Lower lobe of right lung (tissue), 2 donors: ENCODE measurements around the gene UNC119B. TPM values are rescaled to one million over a fixed set of nuclear protein-coding genes. Genes with fewer than 3 reads are reported as not detected.

Experiments
- ATAC-seq, 2 donors: fragments of 200-7000 bp; cut with Tn5 transposase; one replicate each; pipeline ENCODE4 v1.9.1; 2020 to 2022; ENCODE audit warnings: mild to moderate bottlenecking in 2 of 2, moderate library complexity in 2 of 2
- DNase-seq: peaks from one replicate; pipeline ENCODE4 v3.0.0-alpha.2; 2020
- H3K27ac ChIP-seq: fragments of 200-600 bp; one replicate; pipeline ENCODE4 v1.8.0; 2022
- H3K27me3 ChIP-seq: fragments of 200-600 bp; one replicate; pipeline ENCODE4 v1.8.0; 2022; ENCODE audit warnings: low read depth
- H3K36me3 ChIP-seq: fragments of 200-600 bp; one replicate; pipeline ENCODE4 v1.8.0; 2022; ENCODE audit warnings: mild to moderate bottlenecking
- H3K4me1 ChIP-seq: fragments of 200-600 bp; one replicate; pipeline ENCODE4 v1.8.0; 2022
- H3K4me3 ChIP-seq: fragments of 200-600 bp; one replicate; pipeline ENCODE4 v1.8.0; 2022; ENCODE audit warnings: mild to moderate bottlenecking
- H3K9me3 ChIP-seq: fragments of 200-600 bp; one replicate; pipeline ENCODE4 v1.8.0; 2022
- intact Hi-C: fragments of 100-400 bp; cut with DNase I; formaldehyde crosslinking; loops from one replicate; pipeline ENCODE4 v1.11.0; 2022
- long read RNA-seq: library from polyadenylated mRNA; unstranded; transcript quantifications from one replicate; pipeline ENCODE4 v2.0.0, GENCODE V29; 2021
- total RNA-seq: library from RNA; stranded (reverse); fragmentation: NEBNext Ultra II Directional; extraction: Animal tissue kit (Norgen Biotek cat#: 25700); gene quantifications from one replicate; pipeline ENCODE4 v1.2.1, GENCODE V29; 2021
- TF ChIP-seq, protein P1 (sequence below): fragments of 200-600 bp; IDR thresholded peaks from one replicate; pipeline ENCODE4 v1.8.0; 2022; ENCODE audit warnings: antibody characterized with exemption, mild to moderate bottlenecking
- donor health status: DM: no; HTN: yes; CAD: no; lungs with severe emphysema.

Gene UNC119B
- 27.1 TPM for total RNA-seq
- long read RNA-seq, full-length matches to known transcripts: 5 of 5 reads
- long read RNA-seq, partial matches to known transcripts: 0 of 5 reads
- long read RNA-seq, other reads (novel, unspliced or antisense): 0 of 5 reads

DNA sequence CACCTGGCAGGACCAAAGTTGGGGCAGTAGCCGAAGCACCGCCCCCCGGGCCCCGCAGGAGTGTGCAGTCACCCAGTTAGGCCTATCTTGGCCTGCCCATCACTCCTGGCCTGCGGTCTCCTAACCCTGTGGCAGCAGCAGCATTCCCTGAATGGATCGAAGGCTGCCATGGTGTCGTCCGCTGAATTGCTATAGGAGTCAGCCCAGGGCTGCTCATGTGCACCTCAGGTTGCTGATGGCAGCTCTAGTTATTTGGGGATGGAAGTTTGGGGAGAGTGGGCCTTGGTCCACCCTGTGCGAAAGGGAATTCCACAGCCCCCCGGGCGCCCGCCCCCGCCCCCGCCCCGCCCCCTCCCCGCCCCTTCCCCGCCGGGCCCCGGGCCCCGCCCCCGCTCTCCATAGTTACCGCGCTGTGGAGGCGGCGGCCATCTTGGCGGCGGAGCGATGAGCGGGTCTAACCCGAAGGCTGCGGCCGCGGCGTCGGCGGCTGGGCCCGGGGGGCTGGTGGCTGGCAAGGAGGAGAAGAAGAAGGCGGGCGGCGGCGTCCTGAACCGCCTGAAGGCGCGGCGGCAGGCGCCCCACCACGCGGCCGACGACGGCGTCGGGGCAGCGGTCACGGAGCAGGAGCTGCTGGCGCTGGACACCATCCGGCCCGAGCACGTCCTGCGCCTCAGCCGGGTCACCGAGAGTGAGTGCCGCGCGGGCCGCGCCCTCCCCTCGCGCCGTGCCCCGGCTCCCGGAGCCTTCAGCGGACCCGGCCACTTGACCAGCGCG is at the start of gene UNC119B:
TSS of gene UNC119B (plus strand) at position 428 of the 774 bp plus-strand sequence. CDS start at position 445, 17 bp downstream.
- TF ChIP-seq, protein P1, sequence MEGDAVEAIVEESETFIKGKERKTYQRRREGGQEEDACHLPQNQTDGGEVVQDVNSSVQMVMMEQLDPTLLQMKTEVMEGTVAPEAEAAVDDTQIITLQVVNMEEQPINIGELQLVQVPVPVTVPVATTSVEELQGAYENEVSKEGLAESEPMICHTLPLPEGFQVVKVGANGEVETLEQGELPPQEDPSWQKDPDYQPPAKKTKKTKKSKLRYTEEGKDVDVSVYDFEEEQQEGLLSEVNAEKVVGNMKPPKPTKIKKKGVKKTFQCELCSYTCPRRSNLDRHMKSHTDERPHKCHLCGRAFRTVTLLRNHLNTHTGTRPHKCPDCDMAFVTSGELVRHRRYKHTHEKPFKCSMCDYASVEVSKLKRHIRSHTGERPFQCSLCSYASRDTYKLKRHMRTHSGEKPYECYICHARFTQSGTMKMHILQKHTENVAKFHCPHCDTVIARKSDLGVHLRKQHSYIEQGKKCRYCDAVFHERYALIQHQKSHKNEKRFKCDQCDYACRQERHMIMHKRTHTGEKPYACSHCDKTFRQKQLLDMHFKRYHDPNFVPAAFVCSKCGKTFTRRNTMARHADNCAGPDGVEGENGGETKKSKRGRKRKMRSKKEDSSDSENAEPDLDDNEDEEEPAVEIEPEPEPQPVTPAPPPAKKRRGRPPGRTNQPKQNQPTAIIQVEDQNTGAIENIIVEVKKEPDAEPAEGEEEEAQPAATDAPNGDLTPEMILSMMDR: no peak
- peaks cover 35% of the 10 kb centered on the region for H3K4me1 ChIP-seq
- intact Hi-C loops: loop anchor here (10.0 kb wide), 1 partner anchor 125 kb away; the partner anchor contains the start of gene POP5

DNA sequence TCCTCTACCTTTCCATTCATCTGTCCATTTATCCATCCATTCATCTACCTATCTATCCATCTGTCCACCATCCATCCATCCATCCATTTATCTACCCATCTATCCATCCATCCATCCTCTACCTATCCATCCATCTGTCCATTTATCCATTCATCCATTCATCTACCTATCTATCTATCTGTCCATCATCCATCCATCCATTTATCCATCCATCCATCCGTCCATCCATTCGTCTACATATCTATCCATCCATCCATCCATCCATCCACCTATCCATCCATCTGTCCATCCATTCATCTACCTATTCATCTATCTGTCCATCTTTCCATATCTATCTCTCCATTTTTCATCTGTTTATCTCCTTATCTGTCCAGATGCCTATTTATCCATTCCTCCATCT is 48.8 kb upstream of the UNC119B start:
- ATAC-seq (no peak), DNase-seq (no peak)
- no peaks in the 10 kb centered on the region for H3K36me3 ChIP-seq
- intact Hi-C loops: no loop called here
- H3K4me3 ChIP-seq: no peak overlapping the region
- no peaks in the 10 kb centered on the region for H3K9me3 ChIP-seq
- no peaks in the 10 kb centered on the region for H3K27me3 ChIP-seq
- H3K27ac ChIP-seq: no peak overlapping the region
- H3K4me1 ChIP-seq: no peaks in the 10 kb centered on the region
- TF ChIP-seq, protein P1: no peak

More for the DNA sequence above, at the start of gene UNC119B:
- peak; percentile 92 to 94 for ATAC-seq
- peak within 1 kb of the TSS; percentile 93 for H3K4me3 ChIP-seq
- peak within 1 kb of the TSS; percentile 92 for H3K27ac ChIP-seq
- peaks cover 22% of the 10 kb centered on the region for H3K36me3 ChIP-seq
- H3K9me3 ChIP-seq: no peaks in the 10 kb centered on the region
- no peaks in the 10 kb centered on the region for H3K27me3 ChIP-seq
- peak; percentile 85 for DNase-seq

DNA sequence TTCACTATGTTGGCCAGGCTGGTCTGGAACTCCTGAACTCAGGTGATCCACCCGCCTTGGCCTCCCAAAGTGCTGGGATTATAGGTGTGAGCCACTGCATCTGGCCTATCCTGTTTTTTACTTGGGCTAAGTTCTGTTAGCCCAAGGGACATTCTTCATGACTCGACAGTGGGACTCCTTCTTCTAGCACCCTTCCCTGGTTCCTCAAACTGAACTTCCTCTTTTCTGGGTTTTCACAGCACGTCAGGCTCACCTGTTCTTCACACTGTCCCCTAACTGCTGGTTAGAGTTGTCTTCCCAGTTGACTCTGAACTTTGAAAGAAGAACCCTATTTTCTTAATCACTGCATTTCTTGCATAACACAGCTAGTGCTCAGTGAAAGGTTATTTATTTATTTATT is 47.4 kb upstream of the UNC119B start:
- H3K4me1 ChIP-seq: no peaks in the 10 kb centered on the region
- H3K9me3 ChIP-seq: no peaks in the 10 kb centered on the region
- no peaks in the 10 kb centered on the region for H3K36me3 ChIP-seq
- H3K27ac ChIP-seq: no peak overlapping the region
- intact Hi-C loops: no loop called here
- no peaks in the 10 kb centered on the region for H3K27me3 ChIP-seq
- TF ChIP-seq, protein P1: no peak
- ATAC-seq (no peak), DNase-seq (no peak)
- no peak overlapping the region for H3K4me3 ChIP-seq

DNA sequence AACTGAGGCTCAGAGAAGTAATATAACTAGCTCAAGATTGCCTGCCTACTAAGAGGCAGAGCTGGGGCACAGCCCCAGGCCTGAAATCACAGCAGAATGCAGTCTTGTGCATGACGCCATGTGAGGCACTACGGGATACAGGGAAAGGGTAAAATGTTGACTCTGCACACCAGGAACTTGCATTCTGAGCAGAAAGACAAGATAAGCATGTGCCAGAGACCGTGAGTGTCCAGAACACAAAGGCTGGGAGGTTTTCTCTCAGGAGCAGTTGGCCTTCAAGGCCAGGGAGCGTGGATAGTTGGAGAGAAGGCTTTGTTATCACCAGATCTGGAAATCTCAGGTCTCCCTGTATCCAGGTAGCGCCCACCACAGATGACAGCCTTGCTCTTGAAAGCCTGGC is 46.5 kb upstream of the UNC119B start:
- intact Hi-C loops: no loop called here
- Histone ChIP-seq H3K4me3 (no peak overlapping the region), H3K27ac (no peak overlapping the region), H3K4me1 (no peaks in the 10 kb centered on the region), H3K27me3 (no peaks in the 10 kb centered on the region), H3K36me3 (no peaks in the 10 kb centered on the region), H3K9me3 (no peaks in the 10 kb centered on the region)
- TF ChIP-seq, protein P1: no peak
- ATAC-seq: no peak
- DNase-seq: no peak

DNA sequence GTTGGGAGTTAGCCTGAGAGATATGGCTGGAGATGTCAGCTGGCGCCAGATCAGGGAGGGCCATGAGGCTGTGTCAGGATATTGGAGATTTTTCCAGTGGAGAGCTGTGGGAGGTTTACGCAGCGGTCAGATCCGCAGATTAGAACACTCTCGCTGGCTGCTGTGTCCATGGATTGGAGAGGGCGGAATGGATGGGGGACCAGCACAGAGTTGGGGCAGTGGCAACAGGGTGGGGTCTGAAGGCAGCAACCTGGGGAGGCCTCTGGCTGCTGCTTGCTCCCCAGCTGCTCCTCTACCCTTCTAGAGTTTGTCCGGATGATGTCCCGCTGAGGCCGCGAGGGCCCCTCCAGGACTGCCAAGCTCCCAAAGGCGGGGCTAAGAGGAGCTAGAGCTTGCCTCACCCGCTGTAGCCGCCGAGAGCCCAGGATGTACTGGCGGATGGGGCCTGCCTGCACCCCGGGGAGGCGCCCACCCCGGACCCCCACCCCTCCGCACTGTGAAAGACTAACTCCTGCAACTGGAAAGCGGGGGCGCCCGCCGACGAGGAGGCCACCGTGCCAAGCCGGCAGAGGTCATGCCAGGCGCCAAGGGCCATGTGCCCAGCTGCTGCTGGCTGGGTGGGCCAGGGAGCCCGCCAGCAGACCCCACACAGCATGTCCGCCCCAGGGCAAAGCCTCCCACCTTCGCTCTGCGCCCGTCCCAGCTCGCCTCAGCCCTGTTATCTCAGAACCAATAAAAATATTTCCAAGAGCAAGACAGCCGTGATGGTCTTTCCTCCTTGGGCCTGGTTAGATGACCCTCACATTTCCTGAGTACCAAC is 43.5 kb upstream of the UNC119B start:
- Histone ChIP-seq H3K4me3 (no peak overlapping the region), H3K4me1 (no peaks in the 10 kb centered on the region), H3K36me3 (no peaks in the 10 kb centered on the region), H3K27ac (no peak overlapping the region), H3K9me3 (no peaks in the 10 kb centered on the region), H3K27me3 (no peaks in the 10 kb centered on the region)
- ATAC-seq: peak in 1 of 2 donors; percentile 7
- peak; percentile 10 for DNase-seq
- TF ChIP-seq, protein P1: no peak
- intact Hi-C loops: no loop called here
